Measurements from ENCODE around the gene DYNLRB1. TPM values are rescaled to one million over a fixed set of nuclear protein-coding genes. Genes with fewer than 3 reads are reported as not detected.

DYNLRB1 gene
- total RNA-seq, 2 donors from 2014 or later: 116 to 124 TPM

DNA sequence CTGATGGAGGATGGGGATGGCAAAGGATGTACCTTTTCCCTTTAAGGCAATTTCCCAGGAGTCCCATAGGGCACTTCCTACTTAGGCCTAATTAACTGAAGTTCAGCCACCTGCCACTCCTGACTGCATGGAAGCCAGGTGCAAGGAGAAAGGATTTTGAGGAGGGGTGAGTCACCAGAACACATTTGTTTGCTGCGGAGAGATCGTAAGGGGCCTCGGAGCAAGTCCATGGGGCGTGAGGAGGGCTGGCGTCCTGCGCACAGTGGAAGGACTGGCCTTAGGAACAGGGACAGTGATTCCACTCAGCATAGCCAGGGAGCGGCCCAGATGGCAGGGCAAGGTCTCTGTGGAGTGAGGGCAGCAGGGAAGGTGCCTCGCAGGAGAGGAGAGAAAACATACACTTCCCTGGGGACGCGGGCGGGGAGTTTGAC lies 30.5 kb downstream of the DYNLRB1 start:
- no peak for DNase-seq (ENCODE audit: low spot score)
- intact Hi-C loops (cut with DNase I): no loop called here

DNA sequence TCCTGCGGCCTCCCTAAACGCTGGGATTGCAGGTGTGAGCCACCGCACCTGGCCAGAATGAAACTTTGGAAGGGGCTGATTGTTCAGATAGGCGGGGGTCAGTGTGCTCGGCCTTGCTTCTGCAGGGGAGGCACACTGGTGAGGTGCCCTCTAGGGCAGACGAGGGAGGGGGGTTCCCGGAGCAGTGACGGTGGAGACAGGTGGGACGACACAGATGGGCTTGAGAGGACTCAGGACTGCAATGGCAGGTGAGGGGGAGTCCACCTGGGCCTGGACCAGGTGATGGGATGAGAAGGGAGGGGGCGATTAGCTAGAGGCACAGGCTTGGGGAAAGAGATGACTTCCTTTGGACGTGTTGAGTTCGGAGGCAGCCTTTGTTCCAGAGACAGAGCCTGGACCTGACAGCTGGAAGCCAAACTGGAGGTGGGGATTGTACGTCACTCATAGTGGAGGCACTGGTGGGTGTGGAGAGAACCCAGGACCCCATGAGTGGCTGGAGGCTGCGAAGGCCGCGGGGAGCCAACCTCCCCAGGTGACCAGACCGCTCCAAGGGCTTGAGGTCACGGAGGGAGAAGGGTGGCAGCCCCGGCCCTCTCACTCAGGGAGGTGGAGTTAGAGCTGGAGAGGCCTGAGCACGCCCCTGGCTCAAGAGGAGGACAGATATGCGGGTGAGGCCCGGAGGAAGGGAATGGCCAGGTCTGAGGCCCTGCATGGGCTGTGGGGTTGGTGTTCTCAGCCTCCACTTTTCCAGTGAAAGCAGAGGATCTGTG lies 31.8 kb downstream of the DYNLRB1 start:
- DNase-seq (ENCODE audit: low spot score): no peak
- intact Hi-C loops (cut with DNase I): no loop called here

DNA sequence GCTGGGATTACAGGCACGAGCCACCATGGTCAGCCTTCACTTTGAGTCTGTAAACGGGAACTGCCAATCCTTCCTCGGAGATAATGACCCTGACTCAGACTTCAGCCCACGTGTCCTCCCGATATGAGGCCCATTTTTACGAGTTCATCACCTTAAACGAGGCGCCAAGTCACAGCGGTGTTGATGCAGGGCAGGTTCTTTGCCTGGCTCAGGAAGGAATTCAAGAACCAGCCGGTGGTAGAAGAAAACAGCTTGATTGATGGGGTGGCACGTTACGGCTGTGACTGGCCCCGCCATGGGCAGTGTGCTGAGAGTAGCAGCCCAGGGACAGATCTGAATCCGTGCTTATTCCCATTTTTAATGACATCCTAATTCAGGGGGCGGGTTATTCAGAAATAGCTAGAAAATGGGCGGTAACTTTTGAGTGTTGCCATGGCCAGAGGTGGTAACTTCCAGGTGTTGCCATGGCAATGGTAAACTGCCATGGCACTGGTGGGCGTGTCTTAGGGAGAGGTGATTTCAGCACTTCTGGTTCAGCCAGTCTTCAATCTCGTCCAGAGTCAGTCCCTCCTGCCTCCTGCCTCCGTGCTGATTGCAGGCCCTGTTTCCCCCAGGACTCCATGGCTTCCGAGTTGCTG lies 33.2 kb downstream of the DYNLRB1 start:
- intact Hi-C loops (cut with DNase I): no loop called here

GRCh38 chr20:34549929-34550305 lies 33.7 kb downstream of the DYNLRB1 start:
- DNase-seq (ENCODE audit: low spot score): no peak
- intact Hi-C loops (cut with DNase I): no loop called here

More for the DNA sequence above, 33.2 kb downstream of the DYNLRB1 start:
- DNase-seq (ENCODE audit: low spot score): no peak

DNA sequence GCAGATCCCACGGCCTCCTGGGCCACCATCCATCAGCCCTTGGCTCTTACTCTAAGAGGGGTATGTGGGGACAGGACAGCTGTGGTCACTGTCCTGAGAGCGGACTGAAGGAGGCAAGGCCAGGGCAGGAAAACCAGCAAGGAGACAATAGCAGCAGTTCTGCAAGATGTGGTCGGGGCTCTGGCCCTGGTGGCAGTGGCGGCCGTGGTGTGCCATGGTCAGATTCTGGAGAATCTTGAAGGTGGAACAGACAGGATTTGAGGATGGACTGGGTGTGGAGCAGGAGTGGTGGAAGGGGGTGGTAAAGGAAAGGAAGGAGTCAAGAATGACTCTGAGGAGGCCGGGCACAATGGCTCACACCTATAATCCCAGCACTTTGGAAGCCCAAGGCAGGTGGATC lies 36.3 kb downstream of the DYNLRB1 start:
- intact Hi-C loops (cut with DNase I): no loop called here
- no peak for DNase-seq (ENCODE audit: low spot score)

DNA sequence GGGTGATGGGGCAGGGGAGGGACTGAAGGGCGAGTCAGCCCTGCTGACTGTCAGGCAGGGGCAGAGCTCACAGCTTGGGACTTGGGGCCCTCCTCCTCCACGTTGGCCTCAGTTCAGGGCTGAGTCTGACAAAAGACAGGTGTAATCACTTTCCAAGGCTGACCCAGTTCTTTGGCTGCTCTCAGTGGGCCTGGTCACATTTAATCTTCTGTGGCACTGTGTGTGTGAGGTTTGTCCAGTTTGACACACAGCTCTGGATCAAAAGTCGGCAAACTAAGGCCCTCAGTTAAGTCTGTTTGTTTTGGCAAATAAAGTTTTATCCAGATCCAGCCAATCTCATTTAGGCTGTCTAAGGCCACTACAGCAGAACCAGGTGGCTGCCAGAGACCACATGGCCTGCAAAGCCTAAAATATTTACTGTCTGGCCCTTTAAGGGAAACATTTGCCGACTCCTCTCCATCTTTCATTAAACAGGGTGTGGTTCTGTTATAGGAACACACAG lies 37.2 kb downstream of the DYNLRB1 start:
- intact Hi-C loops (cut with DNase I): no loop called here
- no peak for DNase-seq (ENCODE audit: low spot score)

DNA sequence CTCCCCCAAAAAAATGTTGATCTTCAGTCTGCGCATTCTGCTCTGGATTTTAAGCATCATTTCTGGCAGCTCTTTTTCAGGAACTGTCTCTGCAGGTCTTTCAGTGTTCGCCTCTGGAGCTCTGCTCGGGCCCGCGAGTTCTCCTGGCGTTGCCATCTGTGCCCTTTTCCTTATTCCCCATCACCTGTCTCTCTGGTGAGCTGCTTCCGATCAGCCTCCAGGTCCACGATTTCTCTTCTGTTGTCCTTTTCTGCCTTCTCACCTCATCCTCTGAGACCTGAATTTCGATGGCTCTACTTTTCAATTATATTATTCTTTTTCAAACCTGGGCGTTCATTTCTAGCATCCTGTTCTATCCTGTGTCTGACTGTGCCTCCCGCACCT lies 41.7 kb downstream of the DYNLRB1 start:
- no peak for DNase-seq (ENCODE audit: low spot score)
- intact Hi-C loops (cut with DNase I): no loop called here

GRCh38 chr20:34558320-34559218 lies 42.3 kb downstream of the DYNLRB1 start, which contains the start of gene MAP1LC3A:
MAP1LC3A (plus strand) TSS chr20:34558718; CDS start chr20:34558869, 151 bp downstream.
- peak; percentile 99 for DNase-seq (ENCODE audit: low spot score)
- intact Hi-C loops (cut with DNase I): no loop called here

- intact Hi-C loops (cut with DNase I): no loop called here
- no peak for DNase-seq (ENCODE audit: low spot score)
These were observed 43.3 kb downstream of the DYNLRB1 start for GRCh38 chr20:34559311-34560140.

DNA sequence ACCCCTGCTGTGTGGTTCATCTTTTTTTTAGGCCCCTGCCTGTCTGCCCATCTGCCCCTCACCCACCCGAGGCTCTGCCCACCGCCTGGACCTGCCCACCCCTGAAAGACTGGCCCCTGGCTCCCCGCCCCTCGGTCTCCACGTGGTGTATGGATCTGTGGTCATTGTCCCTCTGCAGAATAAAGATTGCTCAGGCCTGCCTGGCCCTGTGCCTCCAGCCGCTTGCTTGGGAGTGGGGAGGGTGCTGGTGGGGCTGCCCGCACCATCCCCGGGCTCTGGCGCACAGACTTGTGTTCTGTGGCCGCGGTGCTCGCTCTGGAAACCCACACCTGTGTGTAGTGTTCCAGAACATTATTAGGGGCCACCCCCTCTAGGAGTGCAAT lies 43.9 kb downstream of the DYNLRB1 start:
- no peak for DNase-seq (ENCODE audit: low spot score)
- intact Hi-C loops (cut with DNase I): no loop called here

GRCh38 chr20:34560614-34561013 lies 44.4 kb downstream of the DYNLRB1 start:
- intact Hi-C loops (cut with DNase I): no loop called here
- no peak for DNase-seq (ENCODE audit: low spot score)

DNA sequence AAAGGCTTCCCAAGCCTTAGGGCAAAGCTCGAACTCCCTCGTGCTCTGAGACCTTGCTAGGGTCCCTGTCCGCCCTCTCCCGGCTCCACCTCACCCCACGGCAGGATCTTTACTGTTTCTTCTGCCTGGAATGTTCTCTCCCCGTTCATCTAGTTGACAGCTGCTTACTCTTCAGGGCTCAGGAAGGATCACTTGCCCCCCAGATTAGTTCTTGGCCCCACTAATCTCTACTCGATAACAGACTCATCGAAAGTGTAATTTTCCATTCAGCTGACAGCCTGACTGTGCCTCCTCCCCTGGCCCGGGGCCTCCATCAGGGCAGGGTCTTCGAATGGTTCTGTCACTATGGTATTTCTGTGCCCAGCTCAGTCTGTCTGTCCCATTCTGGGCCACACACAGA lies 45.4 kb downstream of the DYNLRB1 start:
- DNase-seq (ENCODE audit: low spot score): no peak
- intact Hi-C loops (cut with DNase I): no loop called here

DNA sequence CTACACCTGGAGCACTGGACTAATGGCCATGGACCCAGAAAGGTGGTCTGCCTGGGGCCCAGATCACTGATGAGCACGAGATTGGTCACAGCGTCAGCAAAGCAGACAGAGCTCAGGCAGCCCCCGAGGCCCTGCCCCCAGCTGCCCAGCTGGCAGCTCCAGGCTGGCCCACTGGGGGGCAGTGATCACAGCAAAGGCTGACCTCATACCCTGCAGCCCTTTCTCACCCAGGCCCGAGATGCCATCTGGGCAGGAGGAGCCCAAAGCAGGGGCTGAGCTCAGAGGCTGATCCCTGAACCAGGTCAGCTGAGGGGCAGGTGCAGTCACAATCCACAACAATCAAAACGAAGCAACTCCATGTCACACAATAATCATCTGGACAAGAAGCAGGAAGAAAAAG lies 46.4 kb downstream of the DYNLRB1 start:
- no peak for DNase-seq (ENCODE audit: low spot score)
- intact Hi-C loops (cut with DNase I): no loop called here

- intact Hi-C loops (cut with DNase I): no loop called here
- peak; percentile 0 for DNase-seq (ENCODE audit: low spot score)
These were observed 48.6 kb downstream of the DYNLRB1 start for GRCh38 chr20:34564833-34565232.

DNA sequence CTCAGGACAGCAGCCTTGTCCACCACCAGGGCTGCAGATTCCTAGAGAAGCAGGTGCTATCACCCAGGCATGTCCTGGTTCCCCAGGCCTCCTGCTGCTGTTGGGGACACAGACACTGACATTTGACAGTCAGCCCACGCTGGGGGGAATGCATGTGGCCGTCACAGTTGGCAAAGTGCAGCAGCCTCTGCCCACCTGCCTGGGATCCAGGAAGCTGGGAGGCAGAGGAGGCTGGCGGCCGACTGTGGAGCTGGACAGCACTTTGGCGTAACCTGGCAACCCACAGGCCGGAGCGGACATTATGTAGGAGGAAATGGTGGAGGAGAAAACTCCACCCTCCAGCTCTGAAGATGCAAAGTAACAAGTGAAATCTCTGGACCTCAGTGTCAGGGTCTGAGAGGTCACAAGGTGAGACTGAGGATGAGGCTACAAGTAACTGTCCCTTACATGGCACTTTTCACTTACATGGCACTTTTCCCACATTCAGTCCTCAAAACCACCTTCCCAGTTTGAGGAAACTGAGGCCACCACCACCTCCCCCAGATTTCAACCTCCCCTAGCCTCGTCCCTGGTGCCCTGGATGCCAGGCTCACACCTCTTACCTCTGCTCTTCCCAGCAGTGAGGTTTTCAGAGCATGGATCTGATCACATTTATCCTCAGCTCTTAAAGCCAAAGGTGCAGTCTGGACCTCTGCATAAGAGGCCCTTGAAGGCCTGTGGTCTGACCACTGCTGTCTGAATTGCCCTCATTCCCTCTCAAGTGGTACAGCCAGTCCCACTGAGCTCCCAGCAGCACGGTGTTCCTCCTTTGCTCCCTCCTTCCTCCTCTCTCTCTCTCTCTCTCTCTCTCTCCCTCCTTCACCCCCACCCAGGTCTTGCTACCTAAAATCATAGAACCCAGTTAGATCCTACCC lies 51.0 kb downstream of the DYNLRB1 start:
- intact Hi-C loops (cut with DNase I): no loop called here
- DNase-seq (ENCODE audit: low spot score): peak; percentile 77

DNA sequence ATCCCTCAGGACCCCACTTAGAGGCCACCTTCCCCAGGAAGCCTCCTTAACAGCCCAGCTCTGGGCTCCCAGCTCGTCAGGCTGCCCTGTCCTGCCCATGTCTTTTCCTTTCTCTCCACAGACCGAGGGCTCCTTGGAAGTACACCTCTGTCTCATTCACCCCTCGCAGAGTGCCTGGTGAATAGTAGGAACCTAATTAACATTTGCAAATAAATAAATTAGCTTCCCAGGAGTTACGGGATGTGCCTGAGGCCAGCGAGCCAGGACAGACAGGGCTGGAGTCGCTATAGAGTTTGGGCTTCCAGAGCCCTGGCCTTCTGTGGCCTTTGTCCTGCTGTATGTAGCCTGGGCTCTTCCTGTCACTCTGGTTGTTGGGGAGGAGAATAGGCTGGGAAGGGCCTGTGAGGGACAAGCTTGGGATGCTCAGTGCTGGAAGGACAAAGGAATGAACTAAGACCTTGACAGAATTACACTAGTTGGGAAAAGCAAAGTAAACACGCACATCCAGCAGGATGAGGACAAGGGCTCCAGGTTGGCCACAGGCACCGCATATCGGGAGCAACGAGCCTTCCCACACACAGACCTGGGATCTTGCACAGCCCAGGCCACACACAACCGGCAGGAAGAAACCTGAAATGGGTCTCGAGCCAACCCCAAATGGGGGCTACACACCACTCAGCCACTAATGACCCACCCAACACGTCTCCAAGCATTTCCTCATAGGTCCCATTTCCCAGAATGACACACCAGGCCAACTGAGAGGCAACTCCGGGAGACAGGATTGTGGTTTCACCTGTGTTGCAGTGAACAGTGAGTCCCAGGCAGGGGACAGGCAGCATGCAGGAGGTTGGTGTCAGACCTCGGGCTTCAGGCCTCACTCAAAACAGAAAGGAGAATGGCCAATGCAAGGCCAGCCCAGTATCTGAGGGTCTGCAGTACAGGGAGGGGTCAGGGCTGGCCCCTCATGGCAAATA lies 52.0 kb downstream of the DYNLRB1 start:
- peak; percentile 51 for DNase-seq (ENCODE audit: low spot score)
- intact Hi-C loops (cut with DNase I): no loop called here

- intact Hi-C loops (cut with DNase I): no loop called here
- DNase-seq (ENCODE audit: low spot score): no peak
These were observed 53.4 kb downstream of the DYNLRB1 start for GRCh38 chr20:34569598-34569997.
